GM20431 (cell line): ENCODE results near the gene CNKSR2.

Source experiments
- in situ Hi-C: fragments of 300-500 bp; cut with MseI, MboI; formaldehyde crosslinking; loops from one replicate; pipeline ENCODE4 v1.15.0; 2020; ENCODE audit warnings: low sequenced_read_pairs; ENCODE audit not compliant: unreplicated experiment

The CNKSR2 gene

GRCh38 chrX:21374163-21374993 lies at the start of gene CNKSR2:
TSS of gene CNKSR2 (plus strand) at chrX:21374418. CDS start at chrX:21374898, 480 bp downstream.
- in situ Hi-C loops, result no loop called here

DNA sequence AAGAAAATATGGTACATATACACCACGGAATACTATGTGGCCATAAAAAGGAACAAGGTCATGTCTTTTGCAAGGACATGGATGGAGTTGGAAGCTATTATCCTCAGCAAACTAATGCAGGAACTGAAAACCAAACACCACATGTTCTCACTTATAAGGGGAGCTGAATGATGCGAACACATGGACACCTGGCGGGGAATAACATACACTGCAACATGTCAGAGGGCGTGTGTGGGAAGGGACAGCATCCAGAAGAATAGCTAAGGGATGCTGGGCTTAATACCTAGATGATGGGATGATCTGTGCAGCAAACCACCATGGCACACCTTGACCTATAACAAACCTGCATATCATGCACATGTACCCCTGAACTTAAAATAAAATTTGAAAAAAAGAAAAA lies 19.5 kb upstream of the CNKSR2 start:
- in situ Hi-C loops, result no loop called here

- in situ Hi-C loops, result no loop called here
Measured at GRCh38 chrX:21355831-21356230, 18.4 kb upstream of the CNKSR2 start.

DNA sequence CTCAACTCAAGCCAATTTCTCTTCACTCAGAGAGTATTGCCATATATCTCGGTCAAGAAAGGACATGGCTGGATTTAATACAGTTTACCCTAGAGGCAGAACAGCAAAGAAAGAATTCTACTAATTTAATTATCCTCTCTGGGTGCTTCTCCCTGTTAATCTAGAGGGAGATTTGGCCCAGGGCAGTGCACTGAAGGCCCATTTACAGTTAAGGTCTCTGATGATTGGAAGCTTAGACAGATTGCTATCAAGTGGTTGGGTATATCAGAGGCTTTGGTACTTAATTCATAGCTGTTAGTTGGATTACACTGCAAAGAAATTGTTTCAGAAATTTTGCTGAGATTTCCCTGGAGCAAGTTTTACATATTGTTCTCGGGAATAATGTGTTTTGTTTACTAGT lies 4.6 kb upstream of the CNKSR2 start:
- in situ Hi-C loops, result no loop called here

DNA sequence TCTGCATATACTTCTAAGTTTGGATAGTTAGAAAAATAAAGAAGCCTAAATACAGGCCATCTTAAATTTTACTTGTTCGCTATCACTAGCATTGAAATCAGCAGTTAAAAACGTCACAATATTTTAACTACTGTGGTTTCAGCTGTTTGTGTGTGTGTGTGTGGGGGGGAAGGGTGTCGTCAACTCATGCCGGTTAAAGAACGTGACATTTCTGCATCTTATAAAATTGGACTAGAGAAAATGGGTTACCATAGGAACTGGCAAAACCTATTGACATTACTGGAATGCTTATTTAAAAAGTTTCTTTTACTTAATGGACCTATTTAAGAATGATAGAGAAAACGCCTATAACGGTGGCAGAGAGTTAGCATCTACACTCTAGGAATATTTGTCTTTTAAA lies 1.2 kb upstream of the CNKSR2 start:
- in situ Hi-C loops, result no loop called here

- in situ Hi-C loops, result no loop called here
Measured at GRCh38 chrX:21373637-21374162, 518 bp upstream of the CNKSR2 start.

DNA sequence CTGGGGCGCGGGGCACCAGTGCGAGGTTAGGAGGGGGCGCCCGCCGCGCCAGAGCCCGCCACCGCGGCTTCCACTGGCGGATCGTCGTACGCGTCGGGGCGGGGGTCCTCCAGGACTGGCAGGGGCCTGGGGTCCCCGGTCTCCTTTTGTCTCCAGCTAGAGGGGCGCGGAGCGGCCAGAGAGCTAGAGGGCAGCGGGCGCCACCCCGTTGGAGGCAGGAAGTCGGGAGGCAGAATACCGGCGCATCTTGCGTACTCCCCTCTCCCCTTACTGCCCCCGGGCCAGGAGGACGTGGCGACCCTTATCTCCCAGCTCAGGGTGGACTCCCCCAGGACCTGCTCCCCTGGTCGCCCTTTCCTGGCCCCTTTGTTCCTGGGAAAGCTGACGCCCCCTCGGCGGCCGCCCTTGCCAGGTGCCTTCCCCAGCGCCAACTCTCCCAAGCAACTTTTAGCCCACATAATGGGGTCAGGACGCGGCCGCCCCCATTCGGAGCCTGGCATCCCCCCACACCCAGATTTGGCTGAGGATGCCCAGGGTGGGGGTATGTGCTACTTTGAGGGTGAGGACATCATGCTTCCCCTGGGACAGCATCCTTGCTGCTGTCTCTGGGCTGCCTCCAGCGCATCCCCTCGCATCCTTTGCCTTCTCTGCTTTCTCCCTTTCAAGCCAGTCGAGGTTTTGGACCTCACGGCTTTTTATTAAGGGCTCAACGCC lies 933 bp downstream of the CNKSR2 start:
- in situ Hi-C loops, result no loop called here

DNA sequence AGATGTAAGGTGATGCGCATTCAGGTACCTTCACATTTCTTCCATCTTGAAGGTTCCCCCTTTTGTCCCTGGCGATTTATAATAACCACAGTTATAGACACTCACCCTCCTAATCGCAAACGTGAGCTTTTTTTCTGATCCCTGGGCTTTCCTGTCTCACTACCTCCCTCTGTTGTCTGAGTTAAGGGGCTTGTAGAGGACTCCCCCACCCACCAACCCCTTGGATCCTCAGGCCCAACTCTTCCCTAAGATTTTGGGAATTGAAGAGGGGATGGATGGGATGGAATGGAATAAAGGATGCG lies 1.4 kb downstream of the CNKSR2 start:
- in situ Hi-C loops, result no loop called here

- in situ Hi-C loops, result no loop called here
Measured at GRCh38 chrX:21376636-21377035, 2.4 kb downstream of the CNKSR2 start.

- in situ Hi-C loops, result no loop called here
Measured at GRCh38 chrX:21379991-21380390, 5.8 kb downstream of the CNKSR2 start.

GRCh38 chrX:21382715-21383114 lies 8.5 kb downstream of the CNKSR2 start:
- in situ Hi-C loops, result no loop called here

- in situ Hi-C loops, result no loop called here
Measured at GRCh38 chrX:21383546-21383945, 9.3 kb downstream of the CNKSR2 start.

GRCh38 chrX:21384178-21384577 lies 10.0 kb downstream of the CNKSR2 start:
- in situ Hi-C loops, result no loop called here

DNA sequence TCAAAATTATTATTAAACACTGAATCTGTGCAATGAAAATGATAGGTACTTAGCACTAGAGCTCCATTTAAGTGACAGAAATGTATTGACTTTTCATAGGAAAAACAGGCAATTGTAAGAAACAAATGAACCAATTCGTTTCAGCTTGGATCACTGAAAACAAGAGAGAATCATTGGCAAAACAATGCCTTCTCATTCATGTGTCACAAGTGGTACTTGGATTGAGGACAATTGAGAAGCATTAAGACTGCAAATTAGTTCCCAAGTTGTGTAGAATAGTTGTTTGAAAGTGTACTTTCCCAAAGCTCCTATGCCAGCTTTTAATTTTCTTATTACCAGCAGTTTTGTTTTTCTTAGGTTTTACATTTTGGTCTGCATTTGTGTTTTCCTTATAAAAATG lies 20.6 kb downstream of the CNKSR2 start:
- in situ Hi-C loops, result no loop called here

- in situ Hi-C loops, result no loop called here
Measured at GRCh38 chrX:21398426-21398825, 24.2 kb downstream of the CNKSR2 start.

DNA sequence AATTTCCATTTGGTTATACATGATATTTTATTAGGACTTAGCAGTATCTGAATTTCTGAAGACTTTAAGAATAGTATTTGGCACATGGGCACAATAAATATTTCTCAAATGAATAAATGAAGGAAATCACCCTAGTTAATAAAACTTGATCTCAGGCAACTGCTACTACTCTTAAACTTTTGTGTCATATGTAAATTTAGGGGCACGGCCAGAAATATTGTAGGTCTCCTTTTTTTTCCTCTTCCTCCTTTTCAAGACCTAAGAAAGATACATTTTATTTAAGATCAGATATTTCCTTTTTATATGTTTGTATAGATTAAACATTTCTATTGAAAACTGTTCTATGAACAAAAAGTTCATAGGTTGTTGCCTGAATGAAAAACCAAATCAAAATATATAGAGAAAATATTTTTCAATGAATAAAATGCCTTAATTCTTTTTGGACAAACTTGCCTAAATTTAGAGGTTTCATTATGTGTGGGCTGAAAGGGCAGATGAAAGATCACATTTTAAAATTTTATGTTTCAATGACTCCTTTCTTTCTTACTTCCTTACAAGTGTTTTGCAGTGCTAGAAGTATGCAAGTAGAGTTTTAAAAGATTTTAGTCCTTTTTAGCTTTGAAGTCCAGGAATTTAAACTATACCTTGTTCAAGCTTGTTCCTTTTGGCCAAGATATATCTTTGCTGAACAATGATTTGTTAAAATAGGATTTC lies 26.3 kb downstream of the CNKSR2 start:
- in situ Hi-C loops, result no loop called here

- in situ Hi-C loops, result no loop called here
Measured at GRCh38 chrX:21408307-21408706, 34.1 kb downstream of the CNKSR2 start.

DNA sequence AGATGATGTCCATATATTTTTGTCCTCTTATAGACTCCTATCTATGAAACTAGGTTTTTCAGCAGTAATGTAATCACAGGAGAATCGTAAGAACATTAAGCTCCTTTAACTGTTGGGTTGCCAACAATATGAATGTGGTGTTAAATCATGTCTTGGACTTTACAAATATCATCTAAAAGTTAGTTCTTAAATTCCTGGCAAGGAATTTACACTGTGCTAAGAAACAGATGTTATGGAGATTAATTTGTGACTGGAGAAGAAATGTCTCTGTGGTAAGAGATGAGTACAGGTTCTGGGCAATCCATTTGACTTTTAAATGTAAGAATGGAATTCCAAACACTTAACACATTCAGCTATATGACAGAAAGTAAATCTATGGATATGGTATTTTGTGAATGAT lies 34.6 kb downstream of the CNKSR2 start:
- in situ Hi-C loops, result no loop called here

DNA sequence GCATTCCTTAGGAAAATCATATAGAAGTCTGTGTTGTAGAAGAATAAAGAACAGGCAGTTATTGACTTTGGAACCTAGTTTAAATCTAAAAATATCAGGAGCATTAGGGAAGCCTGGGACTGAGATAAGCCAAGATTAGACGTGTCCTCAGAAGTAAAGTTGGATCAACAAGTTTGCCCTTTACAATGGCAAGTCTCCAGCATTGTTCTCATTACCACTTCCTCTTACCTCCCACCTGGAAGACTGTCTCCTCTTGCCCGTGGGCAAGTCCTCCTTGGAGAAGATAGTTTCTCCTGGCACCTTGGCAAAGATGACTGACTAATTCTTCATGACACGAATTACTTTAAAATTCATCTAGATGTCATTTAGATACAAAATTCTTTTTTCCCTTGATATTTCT lies 37.8 kb downstream of the CNKSR2 start:
- in situ Hi-C loops, result no loop called here

GRCh38 chrX:21412883-21413282 lies 38.7 kb downstream of the CNKSR2 start:
- in situ Hi-C loops, result no loop called here

DNA sequence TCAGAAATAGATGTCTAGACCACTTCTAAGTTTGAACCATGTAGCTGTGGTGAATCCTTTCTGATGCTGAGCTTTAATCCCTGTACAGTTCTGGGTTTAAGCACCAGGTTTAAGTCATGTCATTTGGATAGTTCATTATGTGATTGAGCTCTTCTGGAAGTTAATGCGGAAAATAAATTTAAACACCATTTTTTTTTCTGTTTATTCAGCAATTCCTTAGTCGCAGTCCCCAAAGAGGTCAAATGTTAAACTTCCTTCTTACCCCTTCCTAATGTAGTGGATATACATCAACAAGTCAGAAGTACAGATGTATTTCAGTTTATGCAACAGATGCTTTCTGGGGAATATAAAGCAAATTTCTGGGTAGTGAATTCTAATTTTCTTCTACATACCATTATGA lies 52.9 kb downstream of the CNKSR2 start:
- in situ Hi-C loops, result no loop called here
